Colonic mucosa (tissue), 4 donors: ENCODE measurements around the gene LCAT. TPM values are rescaled to one million over a fixed set of nuclear protein-coding genes. Genes with fewer than 3 reads are reported as not detected.

Source experiments
- DNase-seq: peaks from one replicate; pipeline ENCODE4 v3.0.0-alpha.2; 2020
- H3K27ac ChIP-seq: fragments of 200-600 bp; one replicate; pipeline ENCODE4 v1.8.0; 2021
- H3K27me3 ChIP-seq: fragments of 200-600 bp; one replicate; pipeline ENCODE4 v1.8.0; 2021
- H3K36me3 ChIP-seq: fragments of 200-600 bp; one replicate; pipeline ENCODE4 v1.8.0; 2021
- H3K4me1 ChIP-seq: fragments of 200-600 bp; one replicate; pipeline ENCODE4 v1.8.0; 2021; ENCODE audit warnings: mild to moderate bottlenecking
- H3K4me3 ChIP-seq: fragments of 200-600 bp; one replicate; pipeline ENCODE4 v1.8.0; 2021
- H3K9ac ChIP-seq, 2 donors: one replicate each; pipeline ENCODE4 v1.7.0; 2013; ENCODE audit warnings: control low read depth in 2 of 2, low read depth in 2 of 2, low read length in 2 of 2
- H3K9me3 ChIP-seq: fragments of 200-600 bp; one replicate; pipeline ENCODE4 v1.8.0; 2021
- CTCF ChIP-seq: fragments of 200-600 bp; IDR thresholded peaks from one replicate; pipeline ENCODE4 v1.8.0; 2022; ENCODE audit warnings: antibody characterized with exemption, mild to moderate bottlenecking
- intact Hi-C: fragments of 100-400 bp; cut with DNase I; formaldehyde crosslinking; loops from one replicate; pipeline ENCODE4 v1.14.1; 2022
- total RNA-seq, 2 donors: library from RNA; stranded (reverse); fragmentation: NEBNext Ultra II Directional in 1 of 2; extraction: Animal tissue kit (Norgen Biotek cat#: 25700) in 1 of 2; gene quantifications; one replicate each; pipeline ENCODE4 v1.2.1, GENCODE V29; 2021
- donor health status: healthy.
- donor health status: DM: no; HTN: no; CAD: no.
- donor health status: DM: no; HTN: no; CAD: no.

LCAT gene
- total RNA-seq, 2 donors from 2014 or later, result 3.4 to 3.6 TPM

- H3K27ac ChIP-seq, result no peak overlapping the region
- H3K27me3 ChIP-seq, result no peaks in the 10 kb centered on the region
- no peaks in the 10 kb centered on the region for H3K4me1 ChIP-seq
- H3K9me3 ChIP-seq, result no peaks in the 10 kb centered on the region
- DNase-seq, result no peak
- intact Hi-C loops, result no loop called here
- H3K9ac ChIP-seq, result no peak overlapping the region
- H3K36me3 ChIP-seq, result peaks cover 5% of the 10 kb centered on the region
- no peak for TF ChIP-seq CTCF
- no peak overlapping the region for H3K4me3 ChIP-seq
These were observed 33.8 kb downstream of the LCAT start for GRCh38 chr16:67910158-67910557.

- Histone ChIP-seq H3K9me3 (no peaks in the 10 kb centered on the region), H3K27ac (no peak overlapping the region), H3K9ac (no peak overlapping the region), H3K4me1 (no peaks in the 10 kb centered on the region), H3K27me3 (no peaks in the 10 kb centered on the region), H3K36me3 (peaks cover 5% of the 10 kb centered on the region), H3K4me3 (no peak overlapping the region)
- no peak for TF ChIP-seq CTCF
- intact Hi-C loops, result no loop called here
- no peak for DNase-seq
These were observed 34.7 kb downstream of the LCAT start for GRCh38 chr16:67909056-67909742.

- Histone ChIP-seq H3K36me3 (peaks cover 5% of the 10 kb centered on the region), H3K9me3 (no peaks in the 10 kb centered on the region), H3K9ac (no peak overlapping the region), H3K4me3 (no peak overlapping the region), H3K4me1 (no peaks in the 10 kb centered on the region), H3K27me3 (no peaks in the 10 kb centered on the region), H3K27ac (no peak overlapping the region)
- no peak for DNase-seq
- TF ChIP-seq CTCF, result no peak
- intact Hi-C loops, result no loop called here
These were observed 36.3 kb downstream of the LCAT start for GRCh38 chr16:67907397-67908180.

GRCh38 chr16:67902831-67903230, 41.1 kb downstream of the LCAT start:
- no peaks in the 10 kb centered on the region for H3K27me3 ChIP-seq
- intact Hi-C loops, result no loop called here
- H3K36me3 ChIP-seq, result no peaks in the 10 kb centered on the region
- H3K27ac ChIP-seq, result no peak overlapping the region
- no peaks in the 10 kb centered on the region for H3K4me1 ChIP-seq
- no peaks in the 10 kb centered on the region for H3K9me3 ChIP-seq
- no peak for TF ChIP-seq CTCF
- H3K4me3 ChIP-seq, result no peak overlapping the region
- DNase-seq, result no peak
- H3K9ac ChIP-seq, result no peak overlapping the region

GRCh38 chr16:67901734-67902133, 42.2 kb downstream of the LCAT start:
- no peaks in the 10 kb centered on the region for H3K36me3 ChIP-seq
- DNase-seq, result peak; percentile 65

More at GRCh38 chr16:67901734-67902133, 42.2 kb downstream of the LCAT start:
- Histone ChIP-seq H3K4me1 (no peaks in the 10 kb centered on the region), H3K27me3 (no peaks in the 10 kb centered on the region), H3K9ac (no peak overlapping the region), H3K9me3 (no peaks in the 10 kb centered on the region), H3K27ac (peak overlapping the region; percentile 1), H3K4me3 (no peak overlapping the region)
- no peak for TF ChIP-seq CTCF
- intact Hi-C loops, result no loop called here
